Peyer's patch (tissue), 4 donors: ENCODE measurements around the gene DCAF8L2.

Source experiments
- POLR2A ChIP-seq, 2 donors: fragments of 450-650 bp; IDR thresholded peaks; one replicate each; pipeline ENCODE4 v1.5.1; 2017; ENCODE audit warnings: antibody characterized with exemption in 2 of 2, mild to moderate bottlenecking in 2 of 2, moderate library complexity in 2 of 2
- TF ChIP-seq, protein P1 (sequence below), 6 experiments: fragments of 450-650 bp in 4 of 6; fragments of 200-600 bp in 2 of 6; sonication (generic) in 1 of 6; IDR thresholded peaks; one replicate each; pipeline ENCODE4 v1.5.1; 2017 to 2019; ENCODE audit warnings: antibody characterized with exemption in 6 of 6, mild to moderate bottlenecking in 3 of 6, moderate library complexity in 1 of 6

- TF ChIP-seq, protein P1, sequence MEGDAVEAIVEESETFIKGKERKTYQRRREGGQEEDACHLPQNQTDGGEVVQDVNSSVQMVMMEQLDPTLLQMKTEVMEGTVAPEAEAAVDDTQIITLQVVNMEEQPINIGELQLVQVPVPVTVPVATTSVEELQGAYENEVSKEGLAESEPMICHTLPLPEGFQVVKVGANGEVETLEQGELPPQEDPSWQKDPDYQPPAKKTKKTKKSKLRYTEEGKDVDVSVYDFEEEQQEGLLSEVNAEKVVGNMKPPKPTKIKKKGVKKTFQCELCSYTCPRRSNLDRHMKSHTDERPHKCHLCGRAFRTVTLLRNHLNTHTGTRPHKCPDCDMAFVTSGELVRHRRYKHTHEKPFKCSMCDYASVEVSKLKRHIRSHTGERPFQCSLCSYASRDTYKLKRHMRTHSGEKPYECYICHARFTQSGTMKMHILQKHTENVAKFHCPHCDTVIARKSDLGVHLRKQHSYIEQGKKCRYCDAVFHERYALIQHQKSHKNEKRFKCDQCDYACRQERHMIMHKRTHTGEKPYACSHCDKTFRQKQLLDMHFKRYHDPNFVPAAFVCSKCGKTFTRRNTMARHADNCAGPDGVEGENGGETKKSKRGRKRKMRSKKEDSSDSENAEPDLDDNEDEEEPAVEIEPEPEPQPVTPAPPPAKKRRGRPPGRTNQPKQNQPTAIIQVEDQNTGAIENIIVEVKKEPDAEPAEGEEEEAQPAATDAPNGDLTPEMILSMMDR (IDR thresholded peaks at IDR 0.05) = no peak
- no peak for TF ChIP-seq POLR2A (IDR thresholded peaks at IDR 0.05)
Measured at GRCh38 chrX:27608671-27609070, 18.5 kb downstream of the DCAF8L2 start.
